DND-41 (cell line): ENCODE results near the gene ICA1L.
"Not testable (repeated sequence)": the region's sequence is repeated elsewhere in the genome, so short reads cannot be mapped to it uniquely, and the experiment has no call there.

Experiments used
- ATAC-seq: fragments of 200-7000 bp; cut with Tn5 transposase; 3 replicates; pipeline ENCODE4 v1.9.1; 2021; ENCODE audit warnings: low read depth; ENCODE audit not compliant: insufficient read depth
- DNase-seq: peaks from one replicate; pipeline ENCODE4 v3.0.0-alpha.2; 2020
- H2AFZ ChIP-seq: 2 replicates; pipeline ENCODE4 v1.6.0; 2012; ENCODE audit warnings: low read depth, low read length
- H3K27ac ChIP-seq: 2 replicates; pipeline ENCODE4 v1.5.1; 2012; ENCODE audit warnings: low read length, inconsistent platforms
- H3K27me3 ChIP-seq: fragments of 200-600 bp; sonication (generic); 2 replicates; pipeline ENCODE4 v1.6.0; 2012; ENCODE audit warnings: low read length, mild to moderate bottlenecking, inconsistent platforms; ENCODE audit not compliant: insufficient read depth, poor library complexity
- H3K36me3 ChIP-seq: 2 replicates; pipeline ENCODE4 v1.5.1; 2012; ENCODE audit warnings: low read length, inconsistent platforms; ENCODE audit not compliant: insufficient read depth
- H3K4me1 ChIP-seq: 2 replicates; pipeline ENCODE4 v1.5.1; 2012; ENCODE audit warnings: mild to moderate bottlenecking, low read length; ENCODE audit not compliant: insufficient read depth
- H3K4me2 ChIP-seq: 2 replicates; pipeline ENCODE4 v1.6.0; 2012; ENCODE audit warnings: mild to moderate bottlenecking, moderate library complexity, low read length, inconsistent platforms; ENCODE audit not compliant: insufficient read depth
- H3K4me3 ChIP-seq, 2 experiments: fragments of 200-600 bp in 1 of 2; shearing (Covaris generic) in 1 of 2; 2 replicates each; pipeline ENCODE4 v1.5.1; 2012 to 2016; ENCODE audit warnings: inconsistent platforms in 2 of 2, low read length in 2 of 2, mild to moderate bottlenecking in 2 of 2, low read depth in 1 of 2, moderate library complexity in 1 of 2
- H3K79me2 ChIP-seq: 2 replicates; pipeline ENCODE4 v1.6.0; 2012; ENCODE audit warnings: low read length, inconsistent platforms; ENCODE audit not compliant: insufficient read depth
- H3K9ac ChIP-seq: 2 replicates; pipeline ENCODE4 v1.6.0; 2012; ENCODE audit warnings: low read depth, mild to moderate bottlenecking, inconsistent platforms, low read length, moderate library complexity
- H3K9me3 ChIP-seq: 2 replicates; pipeline ENCODE4 v1.5.1; 2012; ENCODE audit warnings: low read length, moderate library complexity, mild to moderate bottlenecking, inconsistent platforms; ENCODE audit not compliant: insufficient read depth, severe bottlenecking
- H4K20me1 ChIP-seq: 2 replicates; pipeline ENCODE4 v1.6.0; 2012; ENCODE audit warnings: low read length; ENCODE audit not compliant: insufficient read depth
- CTCF ChIP-seq: IDR thresholded peaks from 2 replicates; pipeline ENCODE4 v1.5.1; 2012; ENCODE audit warnings: borderline replicate concordance, low read length, moderate library complexity, mild to moderate bottlenecking; ENCODE audit not compliant: poor library complexity, severe bottlenecking; ENCODE audit errors: extremely low read depth
- EZH2 ChIP-seq: IDR thresholded peaks from 3 replicates; pipeline ENCODE4 v1.6.1; 2012; ENCODE audit warnings: borderline replicate concordance, low read depth, mild to moderate bottlenecking, moderate library complexity, low read length, inconsistent platforms; ENCODE audit not compliant: severe bottlenecking

Gene ICA1L

DNA sequence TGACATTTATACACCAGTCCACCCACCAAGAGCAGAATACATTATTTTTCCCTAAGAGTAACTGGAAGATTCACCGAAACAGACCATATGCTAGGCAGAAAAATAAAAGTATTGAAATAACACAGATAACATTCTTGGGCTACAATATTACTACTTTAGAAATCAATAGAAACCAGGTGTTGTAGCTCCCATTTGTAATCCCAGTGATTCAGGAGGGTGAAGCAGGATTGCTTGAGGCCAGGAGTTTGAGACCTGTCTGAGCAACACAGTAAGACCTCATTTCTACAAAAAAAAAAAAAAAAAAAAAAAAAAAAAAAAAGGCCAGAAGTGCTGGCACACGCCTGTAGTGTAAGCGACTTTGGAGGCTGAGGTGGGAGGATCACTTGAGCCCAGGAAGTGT is 9.6 kb downstream of the ICA1L start:
- H3K4me2 ChIP-seq = no peak overlapping the region
- no peak overlapping the region for H3K27ac ChIP-seq
- H3K4me3 ChIP-seq = no peak overlapping the region
- ATAC-seq = no peak
- H3K79me2 ChIP-seq = no peaks in the 10 kb centered on the region
- DNase-seq = no peak
- H3K9ac ChIP-seq = no peak overlapping the region
- no peaks in the 10 kb centered on the region for H4K20me1 ChIP-seq
- no peaks in the 10 kb centered on the region for H3K36me3 ChIP-seq
- no peaks in the 10 kb centered on the region for H3K4me1 ChIP-seq
- no peak overlapping the region for H2AFZ ChIP-seq
- TF ChIP-seq EZH2 = no peak
- TF ChIP-seq CTCF = no peak
- no peaks in the 10 kb centered on the region for H3K9me3 ChIP-seq
- no peaks in the 10 kb centered on the region for H3K27me3 ChIP-seq

- Histone ChIP-seq H3K79me2 (no peaks in the 10 kb centered on the region), H3K9me3 (no peaks in the 10 kb centered on the region), H3K9ac (no peak overlapping the region), H3K4me2 (no peak overlapping the region), H4K20me1 (no peaks in the 10 kb centered on the region), H3K4me3 (no peak overlapping the region), H3K27me3 (no peaks in the 10 kb centered on the region), H3K4me1 (no peaks in the 10 kb centered on the region), H3K27ac (no peak overlapping the region), H3K36me3 (no peaks in the 10 kb centered on the region), H2AFZ (no peak overlapping the region)
- no peak for DNase-seq
- TF ChIP-seq CTCF (no peak), EZH2 (no peak)
- ATAC-seq = no peak
Observed at GRCh38 chr2:202858601-202859000, 13.0 kb downstream of the ICA1L start.

GRCh38 chr2:202849343-202849742 is 22.2 kb downstream of the ICA1L start:
- peak overlapping the region; percentile 64; the same call in 1 of the 2 replicates for H2AFZ ChIP-seq
- H3K4me1 ChIP-seq, H3K79me2 ChIP-seq, H3K9me3 ChIP-seq, H3K4me3 ChIP-seq, H3K36me3 ChIP-seq, H3K27ac ChIP-seq, H4K20me1 ChIP-seq, H3K27me3 ChIP-seq, H3K9ac ChIP-seq, H3K4me2 ChIP-seq, DNase-seq: not testable (repeated sequence)
- ATAC-seq = 0 out of 3 replicates have a peak, but pooled peaks have one; percentile 24

GRCh38 chr2:202848813-202849212 is 22.8 kb downstream of the ICA1L start:
- H3K4me3 ChIP-seq = no peak overlapping the region
- H3K27me3 ChIP-seq = no peaks in the 10 kb centered on the region
- H3K4me1 ChIP-seq = peaks cover 10% of the 10 kb centered on the region
- DNase-seq (peak; percentile 58), ATAC-seq (peak; percentile 90)
- no peak overlapping the region for H3K9ac ChIP-seq
- no peaks in the 10 kb centered on the region for H4K20me1 ChIP-seq
- H3K79me2 ChIP-seq = no peaks in the 10 kb centered on the region
- TF ChIP-seq CTCF (no peak), EZH2 (no peak)
- H3K27ac ChIP-seq = no peak overlapping the region
- H3K36me3 ChIP-seq = no peaks in the 10 kb centered on the region
- peak overlapping the region; percentile 64; the same call in 1 of the 2 replicates for H2AFZ ChIP-seq
- peak overlapping the region; percentile 31; the same call in 1 of the 2 replicates for H3K4me2 ChIP-seq
- no peaks in the 10 kb centered on the region for H3K9me3 ChIP-seq
